ENCODE data around the gene HHIPL2.
"Not testable (repeated sequence)": the region's sequence is repeated elsewhere in the genome, so short reads cannot be mapped to it uniquely, and the experiment has no call there.

The HHIPL2 gene

DNA sequence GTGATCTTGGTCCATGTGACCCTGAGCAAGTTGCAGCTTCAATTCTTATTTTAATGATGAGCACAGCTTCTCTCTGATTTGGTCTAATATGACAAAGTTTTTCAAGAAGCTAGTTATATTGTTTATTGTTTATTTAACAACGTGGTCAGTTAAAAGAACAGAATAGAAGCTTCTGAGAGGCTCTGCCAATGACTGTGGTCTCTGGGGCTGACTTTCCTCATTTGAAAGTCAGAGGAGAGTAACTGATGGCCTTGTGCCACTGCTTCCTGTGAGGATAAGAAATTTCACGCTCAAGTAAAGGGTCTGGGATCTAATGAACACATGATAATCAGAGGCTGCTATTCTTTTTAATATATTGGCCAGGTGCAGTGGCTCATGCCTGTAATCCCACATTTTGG is 7.3 kb downstream of the HHIPL2 start:
- Histone ChIP-seq H3K4me3 (ENCODE audit: low read depth, low read length) (no peak overlapping the region), H3K4me1 (ENCODE audit: control insufficient read depth, insufficient read depth, low read length) (no peaks in the 10 kb centered on the region), H3K27ac (ENCODE audit: low read depth, low read length) (no peak overlapping the region), H3K27me3 (ENCODE audit: control insufficient read depth, insufficient read depth, low read length) (no peaks in the 10 kb centered on the region), H3K9ac (ENCODE audit: low read depth, low read length) (no peak overlapping the region), H3K36me3 (ENCODE audit: control insufficient read depth, insufficient read depth, low read length) (no peaks in the 10 kb centered on the region), H3K9me3 (ENCODE audit: control insufficient read depth, insufficient read depth, low read length) (no peaks in the 10 kb centered on the region)

DNA sequence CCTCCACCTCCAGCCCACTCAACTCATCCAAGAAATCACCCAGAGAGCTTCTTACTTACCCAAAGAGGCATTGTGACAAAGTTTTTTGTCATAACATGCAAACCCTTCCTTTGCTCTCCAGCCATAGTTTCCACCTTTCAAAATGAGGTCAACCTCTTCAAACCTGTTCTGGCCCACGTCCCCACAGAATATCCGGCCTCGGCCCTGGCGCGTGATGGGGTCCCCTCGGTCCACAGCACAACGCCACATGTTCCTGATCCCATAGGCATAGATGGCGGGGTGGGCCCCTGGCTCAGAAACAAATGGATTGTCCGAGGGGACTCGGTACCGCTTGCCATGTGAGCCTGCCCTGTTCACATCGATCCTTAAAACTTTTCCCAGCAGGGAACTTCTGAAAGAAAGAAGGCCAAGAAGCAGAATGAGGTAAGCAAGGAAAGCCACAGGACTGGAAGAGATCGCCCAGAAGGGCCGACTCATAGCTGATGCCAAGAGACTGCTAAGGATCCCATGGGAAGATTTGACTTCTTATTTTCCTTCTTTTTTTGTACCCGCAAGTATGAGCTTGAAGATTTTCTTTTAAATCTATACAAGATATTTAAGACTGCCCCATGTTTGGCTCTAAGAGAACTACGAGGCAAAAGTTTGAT is 7.8 kb downstream of the HHIPL2 start:
- Histone ChIP-seq H3K9ac (ENCODE audit: low read depth, low read length) (no peak overlapping the region), H3K27me3 (ENCODE audit: control insufficient read depth, insufficient read depth, low read length) (no peaks in the 10 kb centered on the region), H3K4me3 (ENCODE audit: low read depth, low read length) (no peak overlapping the region), H3K4me1 (ENCODE audit: control insufficient read depth, insufficient read depth, low read length) (no peaks in the 10 kb centered on the region), H3K9me3 (ENCODE audit: control insufficient read depth, insufficient read depth, low read length) (no peaks in the 10 kb centered on the region), H3K27ac (ENCODE audit: low read depth, low read length) (no peak overlapping the region), H3K36me3 (ENCODE audit: control insufficient read depth, insufficient read depth, low read length) (no peaks in the 10 kb centered on the region)

DNA sequence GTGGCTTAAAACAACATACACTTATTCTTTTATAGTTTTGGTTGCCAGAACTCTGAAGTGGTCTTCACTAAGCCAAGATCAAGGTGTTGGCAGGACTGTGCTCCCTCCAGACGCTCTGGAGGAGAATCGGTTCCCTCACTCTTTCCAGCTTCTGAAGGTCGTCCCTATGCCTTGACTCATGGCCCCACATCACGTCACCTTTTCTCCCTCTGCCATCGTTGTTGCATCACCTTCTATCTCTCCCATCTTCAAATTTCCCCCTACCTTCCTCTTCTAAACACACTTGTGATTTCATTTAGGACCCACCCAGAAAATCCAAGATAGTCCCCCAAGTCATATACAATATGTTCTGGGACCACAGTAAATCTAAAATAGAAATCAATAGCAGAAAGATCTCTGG is 12.4 kb downstream of the HHIPL2 start:
- H3K9ac ChIP-seq (ENCODE audit: low read depth, low read length), result no peak overlapping the region
- no peaks in the 10 kb centered on the region for H3K36me3 ChIP-seq (ENCODE audit: control insufficient read depth, insufficient read depth, low read length)
- H3K9me3 ChIP-seq (ENCODE audit: control insufficient read depth, insufficient read depth, low read length), result no peaks in the 10 kb centered on the region
- H3K4me3 ChIP-seq (ENCODE audit: low read depth, low read length), result no peak overlapping the region
- no peak overlapping the region for H3K27ac ChIP-seq (ENCODE audit: low read depth, low read length)
- no peaks in the 10 kb centered on the region for H3K27me3 ChIP-seq (ENCODE audit: control insufficient read depth, insufficient read depth, low read length)
- no peaks in the 10 kb centered on the region for H3K4me1 ChIP-seq (ENCODE audit: control insufficient read depth, insufficient read depth, low read length)

DNA sequence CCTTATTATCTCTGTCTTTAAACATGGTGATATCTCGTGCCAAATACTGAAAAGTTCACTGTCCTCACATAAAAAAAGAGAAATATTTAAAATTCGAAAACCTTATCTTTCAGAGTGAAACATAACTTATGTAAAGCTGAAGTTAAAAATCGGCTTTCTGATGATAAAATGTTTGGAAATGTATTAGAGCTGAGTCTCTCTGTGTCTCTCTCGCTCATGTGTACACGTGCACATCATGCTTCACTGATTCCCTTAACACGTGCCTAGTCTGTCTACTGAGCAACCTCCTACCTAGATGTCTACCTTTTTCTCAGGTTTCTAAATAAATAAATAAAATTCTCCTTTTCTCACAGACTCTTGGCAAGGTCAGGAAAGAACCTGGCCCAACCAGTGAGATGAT is 17.1 kb downstream of the HHIPL2 start:
- Histone ChIP-seq H3K9me3 (ENCODE audit: control insufficient read depth, insufficient read depth, low read length) (no peaks in the 10 kb centered on the region), H3K27ac (ENCODE audit: low read depth, low read length) (no peak overlapping the region), H3K4me1 (ENCODE audit: control insufficient read depth, insufficient read depth, low read length) (no peaks in the 10 kb centered on the region), H3K4me3 (ENCODE audit: low read depth, low read length) (no peak overlapping the region), H3K27me3 (ENCODE audit: control insufficient read depth, insufficient read depth, low read length) (no peaks in the 10 kb centered on the region), H3K9ac (ENCODE audit: low read depth, low read length) (no peak overlapping the region), H3K36me3 (ENCODE audit: control insufficient read depth, insufficient read depth, low read length) (no peaks in the 10 kb centered on the region)

DNA sequence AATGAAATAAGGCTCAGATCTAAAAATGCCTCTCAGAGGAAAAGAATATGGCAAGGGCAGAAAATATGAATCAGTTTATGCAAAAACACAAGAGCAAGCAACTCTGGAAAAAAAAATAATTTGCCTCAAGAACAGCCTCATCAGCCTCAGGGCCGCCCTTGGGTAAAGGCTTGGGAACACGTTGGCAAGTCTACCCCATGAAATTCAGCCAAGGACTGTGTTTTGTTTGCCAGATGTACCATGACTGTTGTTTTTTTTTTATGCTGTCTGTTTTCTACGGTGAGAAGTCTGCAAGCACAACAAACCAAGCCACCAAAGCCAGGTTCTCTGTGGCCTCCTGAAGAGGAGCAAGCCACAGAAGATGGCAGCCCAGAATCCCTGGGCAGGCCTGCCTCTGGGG is 18.0 kb downstream of the HHIPL2 start:
- no peaks in the 10 kb centered on the region for H3K4me1 ChIP-seq (ENCODE audit: control insufficient read depth, insufficient read depth, low read length)
- no peaks in the 10 kb centered on the region for H3K36me3 ChIP-seq (ENCODE audit: control insufficient read depth, insufficient read depth, low read length)
- no peaks in the 10 kb centered on the region for H3K9me3 ChIP-seq (ENCODE audit: control insufficient read depth, insufficient read depth, low read length)
- no peak overlapping the region for H3K27ac ChIP-seq (ENCODE audit: low read depth, low read length)
- H3K4me3 ChIP-seq (ENCODE audit: low read depth, low read length), result no peak overlapping the region
- H3K27me3 ChIP-seq (ENCODE audit: control insufficient read depth, insufficient read depth, low read length), result no peaks in the 10 kb centered on the region
- H3K9ac ChIP-seq (ENCODE audit: low read depth, low read length), result no peak overlapping the region

DNA sequence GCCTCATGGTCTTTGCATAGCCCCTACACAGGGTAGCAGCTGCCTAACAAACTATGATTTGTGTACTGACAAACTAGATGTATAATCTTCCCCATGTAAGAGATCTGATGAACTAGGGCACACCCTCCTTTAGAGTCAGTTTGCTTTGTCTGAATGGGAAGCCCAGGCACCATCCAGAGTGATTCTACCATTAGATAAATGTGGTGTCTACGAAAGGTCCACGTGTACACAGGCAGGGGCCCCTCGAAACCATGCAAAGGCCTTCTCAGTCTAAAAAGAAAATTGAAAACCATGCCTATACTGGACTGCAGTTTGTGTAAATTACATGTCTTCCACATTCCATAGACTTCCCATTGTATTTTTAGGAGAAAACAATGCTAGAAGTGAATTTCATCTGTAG is 18.7 kb downstream of the HHIPL2 start:
- no peaks in the 10 kb centered on the region for H3K27me3 ChIP-seq (ENCODE audit: control insufficient read depth, insufficient read depth, low read length)
- no peak overlapping the region for H3K4me3 ChIP-seq (ENCODE audit: low read depth, low read length)
- no peaks in the 10 kb centered on the region for H3K4me1 ChIP-seq (ENCODE audit: control insufficient read depth, insufficient read depth, low read length)
- H3K36me3 ChIP-seq (ENCODE audit: control insufficient read depth, insufficient read depth, low read length), result no peaks in the 10 kb centered on the region
- no peak overlapping the region for H3K27ac ChIP-seq (ENCODE audit: low read depth, low read length)
- H3K9ac ChIP-seq (ENCODE audit: low read depth, low read length), result no peak overlapping the region
- no peaks in the 10 kb centered on the region for H3K9me3 ChIP-seq (ENCODE audit: control insufficient read depth, insufficient read depth, low read length)

DNA sequence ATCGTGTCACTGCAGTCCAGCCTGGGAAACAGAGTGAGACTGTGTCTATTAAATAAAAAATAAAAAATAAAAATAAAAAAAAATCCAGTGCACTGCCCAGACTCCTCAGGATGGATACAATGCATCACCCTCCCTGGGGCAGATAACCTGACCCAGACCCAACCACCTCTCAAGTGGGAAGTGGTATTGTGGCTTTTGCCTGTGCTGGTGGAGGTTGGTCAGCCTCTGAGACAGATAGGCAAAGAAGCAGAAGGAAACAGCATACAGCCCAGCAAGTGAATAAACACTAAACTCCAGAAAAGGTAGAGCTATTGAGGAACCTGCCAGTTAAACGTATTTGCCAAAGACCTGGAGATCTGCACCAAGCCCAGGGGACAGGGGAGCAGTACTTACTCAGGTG is 22.0 kb downstream of the HHIPL2 start:
- H3K27ac ChIP-seq (ENCODE audit: low read depth, low read length), result no peak overlapping the region
- H3K9ac ChIP-seq (ENCODE audit: low read depth, low read length), result no peak overlapping the region
- H3K4me1 ChIP-seq (ENCODE audit: control insufficient read depth, insufficient read depth, low read length), result no peaks in the 10 kb centered on the region
- H3K36me3 ChIP-seq (ENCODE audit: control insufficient read depth, insufficient read depth, low read length), result no peaks in the 10 kb centered on the region
- no peaks in the 10 kb centered on the region for H3K27me3 ChIP-seq (ENCODE audit: control insufficient read depth, insufficient read depth, low read length)
- no peak overlapping the region for H3K4me3 ChIP-seq (ENCODE audit: low read depth, low read length)
- no peaks in the 10 kb centered on the region for H3K9me3 ChIP-seq (ENCODE audit: control insufficient read depth, insufficient read depth, low read length)

DNA sequence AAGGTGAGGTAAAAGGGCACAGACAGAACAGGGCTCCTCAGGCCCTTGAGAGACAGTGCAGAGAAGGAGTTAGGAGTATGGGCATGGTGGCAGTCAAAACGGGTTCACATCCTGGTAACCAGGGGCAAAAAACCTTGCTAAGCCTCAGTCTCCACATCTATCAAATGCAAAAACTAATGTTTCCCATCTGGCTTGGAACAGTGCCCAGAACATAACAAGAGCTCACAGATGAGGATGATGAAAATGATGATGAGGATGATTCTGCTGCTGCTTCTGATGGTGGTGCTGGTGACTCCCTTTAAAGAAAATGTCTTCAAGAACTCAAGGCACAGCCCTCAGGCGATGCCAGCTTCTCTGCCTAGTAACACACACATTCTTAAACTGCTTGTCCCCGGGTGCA is 24.1 kb downstream of the HHIPL2 start:
- no peak overlapping the region for H3K9ac ChIP-seq (ENCODE audit: low read depth, low read length)
- no peak overlapping the region for H3K4me3 ChIP-seq (ENCODE audit: low read depth, low read length)
- no peaks in the 10 kb centered on the region for H3K27me3 ChIP-seq (ENCODE audit: control insufficient read depth, insufficient read depth, low read length)
- no peaks in the 10 kb centered on the region for H3K9me3 ChIP-seq (ENCODE audit: control insufficient read depth, insufficient read depth, low read length)
- H3K36me3 ChIP-seq (ENCODE audit: control insufficient read depth, insufficient read depth, low read length), result no peaks in the 10 kb centered on the region
- no peaks in the 10 kb centered on the region for H3K4me1 ChIP-seq (ENCODE audit: control insufficient read depth, insufficient read depth, low read length)
- H3K27ac ChIP-seq (ENCODE audit: low read depth, low read length), result no peak overlapping the region

DNA sequence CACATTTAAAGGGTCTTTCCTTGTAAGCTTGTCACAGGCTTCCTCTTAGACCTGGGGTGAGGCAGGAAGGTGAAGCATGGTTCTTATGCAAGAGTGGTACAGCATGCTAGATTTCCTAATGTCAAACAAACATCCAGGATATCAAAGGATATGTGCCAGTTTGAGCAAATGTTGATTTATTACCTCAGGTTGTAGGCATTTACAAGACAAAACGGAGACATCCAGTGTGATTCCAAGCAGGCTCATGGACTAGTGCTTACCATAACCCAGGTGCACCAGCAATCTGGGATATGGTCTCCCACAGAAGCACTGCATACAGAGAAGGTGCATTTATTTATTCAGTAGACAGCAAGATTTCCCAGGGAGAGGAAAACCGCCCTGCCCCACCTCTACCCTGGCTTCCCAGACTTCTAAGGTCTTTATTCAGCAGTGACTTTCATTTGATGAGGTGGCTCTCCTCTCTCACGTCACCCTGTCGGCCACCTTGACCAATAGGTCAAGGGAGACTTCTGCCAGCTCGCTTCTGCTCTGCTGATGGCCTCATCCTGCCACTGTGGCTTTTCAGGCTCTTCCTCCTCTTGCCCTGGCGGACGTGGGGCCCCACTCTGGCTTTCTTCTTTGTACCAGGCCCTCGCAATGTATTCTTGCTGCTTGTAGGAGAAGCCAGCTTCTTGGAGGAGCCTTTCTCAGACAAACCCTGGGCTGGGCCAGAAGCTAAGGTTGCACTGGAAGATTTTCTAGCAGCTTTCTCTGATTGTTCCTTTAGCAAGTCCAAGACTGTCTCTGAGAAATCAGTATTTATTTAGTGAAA is 25.6 kb downstream of the HHIPL2 start:
- no peaks in the 10 kb centered on the region for H3K27me3 ChIP-seq (ENCODE audit: control insufficient read depth, insufficient read depth, low read length)
- H3K4me3 ChIP-seq (ENCODE audit: low read depth, low read length), result no peak overlapping the region
- no peak overlapping the region for H3K9ac ChIP-seq (ENCODE audit: low read depth, low read length)
- H3K4me1 ChIP-seq (ENCODE audit: control insufficient read depth, insufficient read depth, low read length), result no peaks in the 10 kb centered on the region
- no peak overlapping the region for H3K27ac ChIP-seq (ENCODE audit: low read depth, low read length)
- no peaks in the 10 kb centered on the region for H3K9me3 ChIP-seq (ENCODE audit: control insufficient read depth, insufficient read depth, low read length)
- H3K36me3 ChIP-seq (ENCODE audit: control insufficient read depth, insufficient read depth, low read length), result no peaks in the 10 kb centered on the region

DNA sequence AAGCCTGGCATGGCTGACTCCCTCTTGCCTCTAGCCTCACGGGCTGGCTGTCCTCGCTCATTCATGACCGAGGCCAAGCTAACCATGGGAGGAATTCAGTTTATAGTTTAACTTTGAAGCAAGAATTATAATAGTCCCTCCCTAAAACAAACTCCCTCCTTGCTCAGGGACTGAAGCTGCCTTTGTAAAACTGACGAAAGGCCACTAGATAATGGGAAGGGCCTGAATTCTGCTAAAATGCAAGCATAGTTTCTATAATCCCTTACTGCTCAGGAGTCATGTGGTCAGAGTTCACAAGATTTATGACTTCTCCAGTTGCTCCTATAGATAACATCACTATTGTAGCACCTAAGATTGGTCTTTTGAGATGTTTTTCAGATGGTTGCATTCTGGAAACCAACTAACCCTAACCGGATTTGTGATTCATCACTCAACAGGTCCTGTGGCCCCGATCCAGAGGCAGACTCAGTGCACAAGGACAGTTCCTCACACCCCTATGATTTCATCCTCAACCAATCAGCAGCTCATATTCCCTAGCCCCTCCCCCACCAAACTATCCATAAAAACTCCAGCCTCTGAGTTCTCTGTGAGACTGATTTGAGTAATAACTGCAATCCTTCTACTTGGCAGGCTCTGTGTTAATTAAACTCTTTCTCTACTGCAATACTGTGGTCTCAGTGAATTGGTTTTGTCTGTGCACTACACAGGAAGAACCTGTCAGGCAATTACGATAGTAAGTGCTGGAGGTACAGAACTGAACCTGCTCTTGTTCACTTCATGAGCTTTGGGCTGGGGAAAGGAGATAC is 26.4 kb downstream of the HHIPL2 start:
- H3K27me3 ChIP-seq (ENCODE audit: control insufficient read depth, insufficient read depth, low read length), result no peaks in the 10 kb centered on the region

DNA sequence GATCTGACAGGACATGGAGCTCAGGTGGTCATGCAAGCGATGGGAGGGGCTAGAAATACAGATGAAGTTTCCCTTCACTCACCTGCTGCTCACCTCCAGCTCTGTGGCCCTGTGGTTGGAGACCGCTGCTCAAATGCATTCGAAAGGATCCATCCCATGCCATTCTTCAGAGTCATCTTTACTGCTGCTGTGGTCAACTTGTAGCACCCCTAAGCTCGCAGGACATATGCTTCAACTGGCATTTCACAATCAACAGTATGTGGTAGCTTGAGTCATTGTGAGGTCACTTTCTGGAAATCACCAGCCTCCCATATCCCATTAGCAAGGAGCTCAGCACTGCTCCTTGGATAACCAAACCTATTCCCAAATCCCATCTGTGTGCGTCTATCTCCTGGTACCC is 58.4 kb downstream of the HHIPL2 start:
- H3K36me3 ChIP-seq (ENCODE audit: control insufficient read depth, insufficient read depth, low read length); H3K4me1 ChIP-seq (ENCODE audit: control insufficient read depth, insufficient read depth, low read length); H3K4me3 ChIP-seq (ENCODE audit: low read depth, low read length); H3K27me3 ChIP-seq (ENCODE audit: control insufficient read depth, insufficient read depth, low read length); H3K27ac ChIP-seq (ENCODE audit: low read depth, low read length); H3K9me3 ChIP-seq (ENCODE audit: control insufficient read depth, insufficient read depth, low read length); H3K9ac ChIP-seq (ENCODE audit: low read depth, low read length): not testable (repeated sequence)

More for the DNA sequence above, 26.4 kb downstream of the HHIPL2 start:
- Histone ChIP-seq H3K36me3 (ENCODE audit: control insufficient read depth, insufficient read depth, low read length) (no peaks in the 10 kb centered on the region), H3K9ac (ENCODE audit: low read depth, low read length) (no peak overlapping the region), H3K27ac (ENCODE audit: low read depth, low read length) (no peak overlapping the region), H3K4me3 (ENCODE audit: low read depth, low read length) (no peak overlapping the region), H3K4me1 (ENCODE audit: control insufficient read depth, insufficient read depth, low read length) (no peaks in the 10 kb centered on the region), H3K9me3 (ENCODE audit: control insufficient read depth, insufficient read depth, low read length) (no peaks in the 10 kb centered on the region)

Measured in HUES48 (cell line).